ENCODE measurements around the gene HLA-DMA. TPM values are rescaled to one million over a fixed set of nuclear protein-coding genes. Genes with fewer than 3 reads are reported as not detected.

HLA-DMA gene
- total and polyA plus RNA-seq, 9 of the 15 experiments (the other 6 are each of a cell fraction or from before 2014, with no cell fraction given) = 0.13 to 0.83 (median 0.51) TPM

GRCh38 chr6:32968093-32968866 lies 15.4 kb upstream of the HLA-DMA start, which contains the start of gene BRD2 (continued):
- TF ChIP-seq CHD2 (IDR thresholded peaks at IDR 0.05; ENCODE audit: low read depth, low read length) = peak; percentile 51; the same call in 1 of the 2 replicates
- TF ChIP-seq, protein P1, sequence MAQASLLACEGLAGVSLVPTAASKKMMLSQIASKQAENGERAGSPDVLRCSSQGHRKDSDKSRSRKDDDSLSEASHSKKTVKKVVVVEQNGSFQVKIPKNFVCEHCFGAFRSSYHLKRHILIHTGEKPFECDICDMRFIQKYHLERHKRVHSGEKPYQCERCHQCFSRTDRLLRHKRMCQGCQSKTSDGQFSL (CRISPR knock-in tag; IDR thresholded peaks at IDR 0.05) = peak; percentile 100
- TF ChIP-seq, protein P1 (tag; IDR thresholded peaks at IDR 0.05) = no peak; a peak in 1 of 4 replicates
- TF ChIP-seq NFE2 (IDR thresholded peaks at IDR 0.05; ENCODE audit: low read depth) = no peak; the same call in 1 of the 2 replicates
- no peak for TF ChIP-seq ZNF143 (CRISPR knock-in tag; IDR thresholded peaks at IDR 0.05)
- TF ChIP-seq FOS (IDR thresholded peaks at IDR 0.05; ENCODE audit: extremely low read depth, insufficient read length) = peak; percentile 6
- no peak for TF ChIP-seq ETS2 (tag; IDR thresholded peaks at IDR 0.05; ENCODE audit: borderline replicate concordance, poor library complexity, severe bottlenecking)
- no peak for TF ChIP-seq ZNF518B (CRISPR knock-in tag; IDR thresholded peaks at IDR 0.05)
- no peak for TF ChIP-seq BRF2 (IDR thresholded peaks at IDR 0.05; ENCODE audit: borderline replicate concordance, insufficient read depth, insufficient read length)
- TF ChIP-seq NR3C1 (CRISPR knock-in tag; IDR thresholded peaks at IDR 0.05) = no peak
- TF ChIP-seq TAF1 (IDR thresholded peaks at IDR 0.05; ENCODE audit: control insufficient read depth, extremely low read depth, insufficient read depth, low read length, severe bottlenecking) = peak; percentile 62
- TF ChIP-seq HDAC2 (IDR thresholded peaks at IDR 0.05) = peak; percentile 35
- no peak for TF ChIP-seq SIRT6 (IDR thresholded peaks at IDR 0.05; ENCODE audit: low read depth, low read length)
- no peak for TF ChIP-seq SP2 (IDR thresholded peaks at IDR 0.05; ENCODE audit: extremely low read depth, low read depth, low read length, poor library complexity, severe bottlenecking)
- TF ChIP-seq MCM2 (IDR thresholded peaks at IDR 0.05; ENCODE audit: low read depth) = no peak
- TF ChIP-seq EGR1 (conservative IDR thresholded peaks at IDR 0.05) = peak; percentile 53; the same call in 1 of the 2 replicates
- peak; percentile 20; the same call in 1 of the 2 replicates for TF ChIP-seq ZNF644 (tag; IDR thresholded peaks at IDR 0.05; ENCODE audit: low read depth)
- peak; percentile 42; the same call in 1 of the 2 replicates for TF ChIP-seq PML (IDR thresholded peaks at IDR 0.05; ENCODE audit: low read length)
- TF ChIP-seq ZNF3 (CRISPR knock-in tag; IDR thresholded peaks at IDR 0.05) = no peak
- TF ChIP-seq EHMT2 (IDR thresholded peaks at IDR 0.05) = no peak
- no peak for TF ChIP-seq HNRNPH1 (optimal IDR thresholded peaks at IDR 0.05; ENCODE audit: low read depth, low read length)
- no peak for TF ChIP-seq BRF1 (IDR thresholded peaks at IDR 0.05; ENCODE audit: borderline replicate concordance, extremely low read depth, insufficient read length)
- no peak for TF ChIP-seq ZNF140 (CRISPR knock-in tag; IDR thresholded peaks at IDR 0.05)

All from K562 (cell line).